Gastrocnemius medialis (tissue), 4 donors: ENCODE results near the gene MARCHF3. TPM values are rescaled to one million over a fixed set of nuclear protein-coding genes. Genes with fewer than 3 reads are reported as not detected.

Experiments used
- ATAC-seq, 2 donors: fragments of 150-250 bp; one replicate each; pipeline ENCODE4 v1.9.1; 2016
- DNase-seq, 2 donors: peaks; one replicate each; pipeline ENCODE4 v3.0.0-alpha.2; 2019
- H3K27ac ChIP-seq, 4 donors: fragments of 200-600 bp; sonication (generic); 1 replicate in 1 of 4; 2 replicates in 3 of 4; pipeline ENCODE4 v1.5.1; 2016 to 2018; ENCODE audit warnings: mild to moderate bottlenecking in 2 of 4, moderate library complexity in 1 of 4
- H3K27me3 ChIP-seq, 3 donors: fragments of 200-600 bp; sonication (generic) in 2 of 3; 1 replicate in 1 of 3; 2 replicates in 2 of 3; pipeline versions ENCODE4 v1.5.1 to v1.6.0; 2016 to 2019; ENCODE audit warnings: mild to moderate bottlenecking in 1 of 3, moderate library complexity in 1 of 3
- H3K36me3 ChIP-seq, 2 donors: fragments of 200-600 bp; sonication (generic) in 1 of 2; one replicate each; pipeline ENCODE4 v1.5.1; 2017 to 2018
- H3K4me1 ChIP-seq, 2 donors: fragments of 200-600 bp; sonication (generic) in 1 of 2; one replicate each; pipeline ENCODE4 v1.5.1; 2016 to 2017; ENCODE audit warnings: mild to moderate bottlenecking in 2 of 2
- H3K4me3 ChIP-seq, 4 donors: fragments of 200-600 bp; sonication (generic) in 3 of 4; 1 replicate in 1 of 4; 2 replicates in 3 of 4; pipeline ENCODE4 v1.5.1; 2016 to 2019; ENCODE audit warnings: mild to moderate bottlenecking in 2 of 4
- H3K9me3 ChIP-seq, 3 donors: fragments of 200-600 bp; sonication (generic) in 2 of 3; 1 replicate in 1 of 3; 2 replicates in 2 of 3; pipeline ENCODE4 v1.5.1; 2016 to 2019
- CTCF ChIP-seq, 5 experiments: fragments of 450-650 bp in 3 of 5; fragments of 200-600 bp in 2 of 5; sonication (generic) in 2 of 5; IDR thresholded peaks in 4 of 5; conservative IDR thresholded peaks in 1 of 5; 1 replicate in 4 of 5; 2 replicates in 1 of 5; pipeline ENCODE4 v1.5.1; 2016 to 2019; ENCODE audit warnings: antibody characterized with exemption in 5 of 5, mild to moderate bottlenecking in 3 of 5, moderate library complexity in 3 of 5
- POLR2A ChIP-seq, 2 donors: fragments of 450-650 bp; IDR thresholded peaks; one replicate each; pipeline ENCODE4 v1.6.1; 2017; ENCODE audit warnings: antibody characterized with exemption in 2 of 2, mild to moderate bottlenecking in 2 of 2, moderate library complexity in 2 of 2
- in situ Hi-C, 4 donors: fragments of 200-750 bp; cut with MboI; loops; one replicate each; pipeline versions ENCODE4 v1.15.0 to v1.8.0; 2017; ENCODE audit warnings: low sequenced_read_pairs in 4 of 4
- intact Hi-C: fragments of 100-400 bp; cut with DNase I; formaldehyde crosslinking; loops from one replicate; pipeline ENCODE4 v1.15.1; 2023; ENCODE audit warnings: low total_unique reads
- total RNA-seq, 4 donors: library from RNA; depleted of rRNA; stranded (reverse); fragments of >200 nt; gene quantifications; one replicate each; pipeline versions ENCODE4 v1.1.0 to v1.2.3, GENCODE V29; 2016

Gene MARCHF3
- total RNA-seq, 4 donors from 2014 or later = 2.4 to 6.2 (median 3.6) TPM

GRCh38 chr5:127053049-127053448 is 22.7 kb upstream of the MARCHF3 start:
- TF ChIP-seq POLR2A (IDR thresholded peaks at IDR 0.05) = no peak
- no peak for TF ChIP-seq CTCF (IDR thresholded peaks at IDR 0.05 in 4 of 5, conservative IDR thresholded peaks at IDR 0.05 in 1 of 5)
- DNase-seq (no peak), ATAC-seq (no peak)
- Histone ChIP-seq H3K27ac (no peak overlapping the region), H3K4me3 (no peak overlapping the region), H3K36me3 (no peaks in the 10 kb centered on the region), H3K27me3 (no peaks in the 10 kb centered on the region), H3K9me3 (no peaks in the 10 kb centered on the region), H3K4me1 (no peaks in the 10 kb centered on the region)
- intact Hi-C loops (no loop called here), in situ Hi-C loops (no loop called here)

GRCh38 chr5:127051591-127051990 is 21.2 kb upstream of the MARCHF3 start:
- Histone ChIP-seq H3K36me3 (no peaks in the 10 kb centered on the region), H3K27ac (no peak overlapping the region), H3K9me3 (no peaks in the 10 kb centered on the region), H3K27me3 (no peaks in the 10 kb centered on the region), H3K4me1 (no peaks in the 10 kb centered on the region), H3K4me3 (no peak overlapping the region)
- no peak for TF ChIP-seq CTCF (IDR thresholded peaks at IDR 0.05 in 4 of 5, conservative IDR thresholded peaks at IDR 0.05 in 1 of 5)
- TF ChIP-seq POLR2A (IDR thresholded peaks at IDR 0.05) = no peak
- no peak for ATAC-seq
- intact Hi-C loops = no loop called here
- in situ Hi-C loops = no loop called here
- no peak for DNase-seq

- intact Hi-C loops = no loop called here
- H3K4me1 ChIP-seq = no peaks in the 10 kb centered on the region
- no peak for DNase-seq
- H3K36me3 ChIP-seq = no peaks in the 10 kb centered on the region
- no peak for ATAC-seq
- no peak for TF ChIP-seq CTCF (IDR thresholded peaks at IDR 0.05 in 4 of 5, conservative IDR thresholded peaks at IDR 0.05 in 1 of 5)
- TF ChIP-seq POLR2A (IDR thresholded peaks at IDR 0.05) = no peak
- no peak overlapping the region for H3K4me3 ChIP-seq
- H3K27me3 ChIP-seq = no peaks in the 10 kb centered on the region
- H3K27ac ChIP-seq = no peak overlapping the region
- in situ Hi-C loops = loop anchor here in 1 of 4 donors (25.0 kb wide), 1 partner anchor 184 kb away; no protein-coding TSS in a partner anchor
- no peaks in the 10 kb centered on the region for H3K9me3 ChIP-seq
These were observed 16.1 kb upstream of the MARCHF3 start for GRCh38 chr5:127046343-127047072.

GRCh38 chr5:127042593-127042992 is 12.2 kb upstream of the MARCHF3 start:
- in situ Hi-C loops = loop anchor here in 1 of 4 donors (25.0 kb wide), 1 partner anchor 180 kb away; no protein-coding TSS in a partner anchor
- H3K4me3 ChIP-seq = no peak overlapping the region
- H3K27ac ChIP-seq = no peak overlapping the region
- TF ChIP-seq CTCF (IDR thresholded peaks at IDR 0.05 in 4 of 5, conservative IDR thresholded peaks at IDR 0.05 in 1 of 5) (no peak), POLR2A (IDR thresholded peaks at IDR 0.05) (no peak)
- no peaks in the 10 kb centered on the region for H3K9me3 ChIP-seq
- H3K4me1 ChIP-seq = peaks cover 0 to 6% of the 10 kb centered on the region in 2 donors
- H3K36me3 ChIP-seq = no peaks in the 10 kb centered on the region
- DNase-seq (no peak), ATAC-seq (no peak)
- no peaks in the 10 kb centered on the region for H3K27me3 ChIP-seq
- intact Hi-C loops = no loop called here
